Suppressor macrophage (primary cell): ENCODE measurements around the gene LCA5.
"Not testable (repeated sequence)": the region's sequence is repeated elsewhere in the genome, so short reads cannot be mapped to it uniquely, and the experiment has no call there.

Source experiments
- DNase-seq, 4 experiments: peaks; one replicate each; pipeline ENCODE4 v3.0.0-alpha.2; 2020 to 2022

LCA5 gene

DNA sequence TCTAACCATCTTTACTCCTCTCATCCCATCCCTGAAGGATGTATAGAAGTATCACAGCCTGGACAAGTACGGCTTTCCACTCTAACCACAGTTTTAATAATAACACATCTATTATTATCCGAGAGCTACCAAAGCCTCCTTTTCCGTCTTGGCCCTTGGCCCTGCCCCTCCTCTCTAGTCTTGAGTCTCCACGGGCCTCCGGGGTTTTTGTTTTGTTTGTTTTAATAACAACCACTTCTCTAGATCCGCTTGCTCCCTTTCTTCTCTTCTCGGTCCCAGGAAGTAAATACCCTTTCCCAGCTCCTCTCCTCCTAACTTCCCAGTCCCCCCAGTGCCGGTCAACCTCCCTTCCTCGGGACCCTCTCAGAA is 661 bp downstream of the LCA5 start:
- peak in 2 of 4 experiments; percentile 2 to 3 for DNase-seq

DNA sequence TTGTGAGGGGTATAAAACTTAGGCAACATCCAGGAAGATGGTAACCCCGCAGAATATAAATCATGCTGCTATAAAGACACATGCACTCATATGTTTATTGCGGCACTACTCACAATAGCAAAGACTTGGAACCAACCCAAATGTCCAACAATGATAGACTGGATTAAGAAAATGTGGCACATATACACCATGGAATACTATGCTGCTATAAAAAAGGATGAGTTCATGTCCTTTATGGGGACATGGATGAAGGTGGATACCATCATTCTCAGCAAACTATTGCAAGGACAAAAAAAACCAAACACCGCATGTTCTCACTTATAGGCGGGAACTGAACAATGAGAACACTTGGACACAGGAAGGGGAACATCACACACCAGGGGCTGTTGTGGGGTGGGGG is 7.7 kb downstream of the LCA5 start:
- not testable (repeated sequence) for DNase-seq

DNA sequence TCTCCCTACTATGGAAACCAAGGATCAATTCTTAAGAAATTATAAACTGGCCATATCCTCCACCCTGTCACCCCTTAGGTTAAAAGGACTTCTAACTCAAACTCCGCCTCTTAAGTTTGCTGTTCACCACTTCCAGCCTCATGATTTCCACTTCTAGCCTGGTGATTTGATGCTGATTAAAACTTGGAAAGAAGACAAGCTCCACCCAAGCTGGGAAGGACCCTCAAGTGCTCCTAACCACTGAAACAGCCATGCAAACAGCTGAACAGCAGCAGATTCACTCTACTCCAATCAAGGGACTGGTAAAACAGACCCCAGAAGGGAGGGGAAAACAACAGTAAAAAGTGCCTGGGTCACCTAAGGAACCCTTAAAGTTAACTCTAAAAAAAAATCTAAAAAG is 10.3 kb downstream of the LCA5 start:
- no peak for DNase-seq

GRCh38 chr6:79525272-79526100 is 11.7 kb downstream of the LCA5 start:
- DNase-seq, result no peak

DNA sequence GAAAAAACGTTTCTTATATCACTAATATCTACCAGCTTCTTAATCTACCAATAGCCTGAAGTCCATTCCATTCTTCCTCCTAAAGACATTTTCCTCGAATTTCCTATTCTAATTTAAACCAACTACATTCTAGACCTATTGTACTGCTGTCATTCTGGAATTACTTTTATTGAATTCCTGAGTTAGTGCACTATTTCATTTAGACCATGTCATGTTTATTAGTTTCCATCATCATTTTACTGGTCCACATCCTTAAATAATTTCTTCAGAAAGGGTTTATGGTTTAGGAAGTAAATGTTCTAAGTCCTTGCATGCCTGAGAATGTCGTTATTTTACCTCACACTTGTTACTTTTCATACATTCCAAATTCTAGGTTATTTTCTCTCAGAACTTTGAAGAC is 13.2 kb downstream of the LCA5 start:
- no peak for DNase-seq

GRCh38 chr6:79522609-79523008 is 14.6 kb downstream of the LCA5 start:
- DNase-seq, result no peak

- no peak for DNase-seq
These were observed 16.7 kb downstream of the LCA5 start for GRCh38 chr6:79520534-79520933.

DNA sequence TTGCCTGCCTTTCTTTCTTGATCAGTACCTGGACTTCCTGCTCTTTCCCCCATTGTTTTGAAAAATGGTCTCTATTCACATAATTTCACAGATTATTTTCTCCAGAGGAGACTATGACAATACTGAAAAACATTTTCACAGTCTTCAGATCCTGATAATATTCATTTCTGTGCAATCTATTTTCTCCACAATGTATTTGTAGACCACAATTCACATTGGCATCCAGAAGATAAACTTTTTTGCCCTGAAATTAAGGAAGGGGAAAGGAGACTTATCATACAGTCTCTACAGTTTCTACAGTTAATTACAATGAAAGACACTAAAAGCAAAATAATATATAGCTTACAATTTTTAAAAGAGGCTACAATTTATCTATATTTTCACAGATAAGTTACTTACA is 18.4 kb downstream of the LCA5 start:
- no peak for DNase-seq

GRCh38 chr6:79515436-79515835 is 21.8 kb downstream of the LCA5 start:
- DNase-seq, result no peak

GRCh38 chr6:79513111-79513510 is 24.1 kb downstream of the LCA5 start:
- no peak for DNase-seq

DNA sequence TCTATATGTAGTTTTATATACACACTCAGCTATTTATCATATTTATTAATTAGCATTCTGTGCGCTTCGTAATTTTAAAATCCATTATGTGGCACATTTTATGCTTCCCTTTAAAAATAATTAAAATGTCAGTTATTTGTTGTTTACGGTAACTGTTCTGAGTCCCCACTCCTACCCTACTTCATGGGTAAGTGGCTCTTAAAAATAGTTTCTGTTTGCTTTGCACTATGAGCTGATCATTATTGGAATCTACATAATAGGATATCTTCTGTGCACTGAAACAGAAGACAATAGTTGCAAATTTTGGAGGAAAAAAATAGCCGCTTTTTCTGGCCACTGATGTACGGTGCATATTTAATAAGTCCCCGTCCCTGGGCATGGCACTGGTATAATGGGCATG is 25.2 kb downstream of the LCA5 start:
- no peak for DNase-seq

DNA sequence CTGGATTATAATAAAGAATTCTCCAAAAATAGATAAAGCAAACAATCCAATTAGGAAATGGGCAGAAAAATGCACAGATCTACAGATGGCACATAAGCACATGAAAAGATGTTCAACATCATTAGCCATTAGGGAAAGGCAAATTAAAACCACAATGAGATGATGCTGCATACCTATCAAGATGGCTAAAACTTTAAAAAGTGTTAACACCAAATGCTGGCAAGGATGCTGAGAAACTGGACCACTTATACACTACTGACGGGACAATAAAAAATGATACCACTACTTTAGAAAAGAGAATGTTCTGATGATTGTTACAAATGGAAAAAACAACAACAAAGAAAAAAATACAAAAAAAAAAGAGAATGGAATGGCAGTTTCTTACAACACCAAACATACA is 26.5 kb downstream of the LCA5 start:
- DNase-seq, result no peak

DNA sequence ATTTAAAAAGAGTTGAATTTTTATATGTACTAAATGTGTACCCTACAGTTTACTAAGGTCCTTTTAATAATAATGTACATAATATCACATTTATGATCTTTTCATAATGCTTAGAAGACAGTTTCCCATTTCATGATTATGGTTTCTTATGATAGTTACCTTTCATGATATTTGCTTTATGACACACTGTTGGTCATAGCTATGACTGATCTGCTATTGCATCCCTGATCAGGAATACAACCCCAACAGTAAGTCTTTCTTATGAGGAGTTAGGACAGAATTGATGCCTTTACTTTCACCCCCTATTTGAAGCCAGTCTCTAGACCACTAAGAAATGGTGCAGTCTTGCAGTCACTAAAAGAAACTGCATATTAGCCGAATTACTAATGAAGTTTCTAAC is 31.0 kb downstream of the LCA5 start:
- DNase-seq, result no peak

DNA sequence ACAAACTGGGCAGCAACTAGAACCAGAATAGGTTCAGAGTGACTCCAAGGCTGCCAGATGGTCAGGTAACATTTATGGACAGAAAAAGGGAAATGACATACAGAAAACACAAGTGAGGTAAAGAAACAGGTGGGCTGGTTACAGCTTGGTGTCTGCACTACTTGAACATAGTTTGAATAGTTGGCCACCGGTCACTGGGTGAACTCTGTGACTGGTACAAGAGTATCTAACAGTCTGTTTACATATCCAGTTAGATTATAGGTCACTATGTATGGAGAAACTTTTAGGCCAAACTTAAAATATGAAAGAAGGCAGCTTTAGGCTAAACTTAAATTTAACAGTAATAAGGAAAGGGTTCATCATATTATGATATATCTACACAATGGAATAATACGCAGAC is 32.9 kb downstream of the LCA5 start:
- no peak for DNase-seq

- DNase-seq, result no peak
These were observed 38.4 kb downstream of the LCA5 start for GRCh38 chr6:79498842-79499241.

DNA sequence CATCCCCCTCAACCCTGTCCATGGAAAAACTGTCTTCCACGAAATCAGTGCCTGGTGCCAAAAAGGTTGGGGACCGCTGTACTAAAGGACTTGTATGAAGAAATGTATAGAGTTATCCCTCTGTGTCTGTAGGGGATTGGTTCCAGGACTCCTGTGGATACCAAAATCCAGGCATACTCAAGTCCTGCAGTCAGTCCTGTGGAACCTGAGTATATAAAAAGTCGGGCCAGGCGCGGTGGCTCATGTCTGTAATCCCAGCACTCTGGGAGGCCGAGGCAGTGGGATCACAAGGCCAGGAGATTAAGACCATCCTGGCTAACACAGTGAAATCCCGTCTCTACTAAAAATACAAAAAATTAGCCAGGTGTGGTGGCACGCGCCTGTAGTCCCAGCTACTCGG is 42.0 kb downstream of the LCA5 start:
- no peak for DNase-seq

- no peak for DNase-seq
These were observed 42.4 kb downstream of the LCA5 start for GRCh38 chr6:79494841-79495240.

DNA sequence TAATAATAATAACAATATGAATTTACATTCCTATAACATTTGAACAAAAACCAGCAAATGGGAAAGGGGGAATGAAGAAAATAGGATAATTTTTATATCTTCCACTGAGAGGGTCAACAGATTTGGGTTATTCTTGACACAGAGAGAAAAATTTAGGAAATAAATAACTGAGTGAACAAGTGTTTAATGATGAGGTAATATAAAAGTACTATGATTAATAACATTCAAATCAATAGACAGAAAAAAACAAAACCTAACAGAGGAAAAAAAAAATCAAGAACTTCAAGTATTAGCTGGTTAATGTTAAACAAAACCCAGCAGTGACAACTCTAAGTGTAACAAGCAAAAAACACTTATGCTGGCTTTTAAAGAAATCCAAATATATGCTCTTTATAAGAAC is 66.5 kb downstream of the LCA5 start:
- no peak for DNase-seq

GRCh38 chr6:79469376-79470246 is 67.6 kb downstream of the LCA5 start:
- DNase-seq, result no peak

DNA sequence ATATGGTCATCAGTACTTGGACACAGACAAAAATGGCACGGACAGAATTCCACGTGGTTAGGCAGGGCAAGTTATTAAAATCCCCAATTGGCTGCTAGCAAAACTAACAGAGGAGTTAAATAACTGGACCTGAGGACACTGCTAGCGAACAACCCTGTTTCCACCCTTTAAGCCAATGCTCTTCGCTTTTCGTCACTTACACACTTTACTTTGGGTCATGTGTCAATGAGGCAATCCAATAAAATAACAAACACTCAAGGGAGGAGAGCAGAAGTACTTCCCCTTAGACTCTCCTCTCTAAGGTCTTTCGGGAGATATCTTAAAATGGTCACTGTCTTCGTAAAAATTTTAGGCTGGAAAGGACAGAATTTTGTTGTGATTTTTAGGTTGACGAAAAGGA is 68.6 kb downstream of the LCA5 start:
- DNase-seq, result no peak

GRCh38 chr6:79468116-79468515 is 69.1 kb downstream of the LCA5 start:
- DNase-seq, result no peak

- DNase-seq, result peak; percentile 35 to 69 (median 43)
These were observed 69.5 kb downstream of the LCA5 start for GRCh38 chr6:79467716-79468115.

DNA sequence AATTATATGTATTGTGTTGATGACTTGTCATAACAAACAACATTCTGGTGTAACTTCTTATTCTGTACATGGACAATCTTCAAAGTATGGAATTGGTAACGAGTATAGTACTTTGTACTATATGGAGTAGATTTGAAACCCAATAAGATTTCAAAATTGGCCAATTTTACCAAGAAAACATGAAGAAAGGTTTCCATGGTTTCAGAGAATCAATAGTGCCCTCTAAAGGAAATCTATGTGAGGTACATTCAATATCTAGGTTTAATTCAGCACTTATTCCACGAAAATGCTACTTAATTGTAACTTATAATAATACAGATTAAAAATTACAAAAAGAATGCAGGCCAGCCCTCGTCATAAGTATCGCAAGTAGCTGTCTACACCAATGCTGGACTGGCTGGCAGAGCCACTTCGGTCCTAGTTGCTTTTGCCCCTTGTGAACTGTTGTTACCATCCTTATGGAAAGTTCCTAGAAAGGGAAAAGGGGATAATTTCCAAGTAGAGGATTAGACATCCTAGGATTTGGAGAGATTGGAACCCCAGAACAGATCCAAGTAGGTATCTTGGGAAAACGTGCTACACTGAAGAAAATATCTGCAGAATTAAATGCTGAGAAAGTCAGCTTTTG is 70.9 kb downstream of the LCA5 start:
- peak in 2 of 4 experiments; percentile 35 to 46 for DNase-seq

GRCh38 chr6:79465381-79465780 is 71.8 kb downstream of the LCA5 start:
- no peak for DNase-seq
